ENCODE measurements around the gene B4GALT1.

- TF ChIP-seq EZH2 (IDR thresholded peaks at IDR 0.05; ENCODE audit: insufficient read depth, poor library complexity, severe bottlenecking) (no peak), EZH2phosphoT487 (IDR thresholded peaks at IDR 0.05; ENCODE audit: insufficient read depth, low read depth) (no peak)
These were observed 20.8 kb downstream of the B4GALT1 start for GRCh38 chr9:33146298-33146697.
